GM12878 (cell line): ENCODE results near the gene HS3ST6. TPM values are rescaled to one million over a fixed set of nuclear protein-coding genes. Genes with fewer than 3 reads are reported as not detected.

Experiments
- ATAC-seq: fragments of 200-7000 bp; cut with Tn5 transposase; 3 replicates; pipeline ENCODE4 v1.9.1; 2020; ENCODE audit warnings: mild to moderate bottlenecking, moderate library complexity
- BruUV-seq: library from RNA; stranded (reverse); fragments of 400-500 nt; replicated peaks from 2 replicates; lab custom pipeline; 2021; lab: Mats Ljungman, UMichigan
- CTCF ChIA-PET: fragments of 300-600 bp; sonication (Branson Sonifier 250); formaldehyde crosslinking; extraction: SDS; loops from one replicate; lab custom pipeline; 2021; ENCODE audit warnings: inconsistent platforms; lab: Yijun Ruan, JAX
- POLR2A ChIA-PET: fragments of 350-600 bp; formaldehyde crosslinking; extraction: SDS; loops from one replicate; lab custom pipeline; 2021; ENCODE audit warnings: inconsistent platforms; lab: Charles Lee
- RAD21 ChIA-PET: fragments of 300-600 bp; sonication (Branson Sonifier 250); formaldehyde crosslinking; loops from one replicate; lab custom pipeline; 2023; ENCODE audit warnings: antibody characterized with exemption; ENCODE audit not compliant: unreplicated experiment; lab: Charles Lee
- SMC1A ChIA-PET: fragments of 300-600 bp; sonication (Branson Sonifier 250); formaldehyde crosslinking; loops from one replicate; lab custom pipeline; 2023; ENCODE audit not compliant: unreplicated experiment, uncharacterized antibody; lab: Charles Lee
- DNase-seq: peaks from one replicate; pipeline ENCODE4 v3.0.0-alpha.2; 2011; ENCODE audit warnings: low read depth, low spot score
- FAIRE-seq: peaks from 3 replicates; lab custom pipeline; 2011; peaks lifted over from hg19 to GRCh38; lab: Jason Lieb, UNC
- H2AFZ ChIP-seq: 2 replicates; pipeline ENCODE4 v1.6.0; 2011; ENCODE audit warnings: low read depth, low read length, control low read depth; ENCODE audit not compliant: control insufficient read depth
- H3K27ac ChIP-seq: 2 replicates; pipeline ENCODE4 v1.5.1; 2011; ENCODE audit warnings: control low read depth; ENCODE audit not compliant: control insufficient read depth, insufficient read depth
- H3K27me3 ChIP-seq, 2 experiments: replicated peaks in 1 of 2; 2 replicates each; pipeline versions ENCODE4 v1.6.0 to v1.6.1; 2011; ENCODE audit warnings: low read length in 1 of 2; ENCODE audit not compliant: control insufficient read depth in 2 of 2, insufficient read depth in 2 of 2
- H3K36me3 ChIP-seq, 2 experiments: 2 replicates each; pipeline ENCODE4 v1.5.1; 2011; ENCODE audit warnings: low read length in 1 of 2; ENCODE audit not compliant: control insufficient read depth in 2 of 2, insufficient read depth in 2 of 2
- H3K4me1 ChIP-seq: 2 replicates; pipeline ENCODE4 v1.6.1; 2011; ENCODE audit warnings: mild to moderate bottlenecking, low read length, moderate library complexity, mixed read lengths; ENCODE audit not compliant: control insufficient read depth, insufficient read depth
- H3K4me2 ChIP-seq: 2 replicates; pipeline ENCODE4 v1.6.0; 2011; ENCODE audit warnings: control low read depth; ENCODE audit not compliant: control insufficient read depth, insufficient read depth
- H3K4me3 ChIP-seq: fragments of 200-600 bp; sonication (generic); 2 replicates; pipeline ENCODE4 v1.5.1; 2016
- H3K79me2 ChIP-seq: 2 replicates; pipeline ENCODE4 v1.6.0; 2011; ENCODE audit warnings: low read length; ENCODE audit not compliant: control insufficient read depth, insufficient read depth
- H3K9ac ChIP-seq: 2 replicates; pipeline ENCODE4 v1.8.0; 2011; ENCODE audit warnings: low read length, control low read depth, mixed read lengths; ENCODE audit not compliant: control insufficient read depth, insufficient read depth
- H3K9me3 ChIP-seq: replicated peaks from 3 replicates; pipeline ENCODE4 v1.5.1; 2011; ENCODE audit warnings: mild to moderate bottlenecking, low read length; ENCODE audit not compliant: control insufficient read depth, insufficient read depth
- H4K20me1 ChIP-seq: 2 replicates; pipeline ENCODE4 v1.6.0; 2011; ENCODE audit not compliant: control insufficient read depth, insufficient read depth
- CTCF ChIP-seq, 3 experiments: IDR thresholded peaks in 2 of 3; conservative IDR thresholded peaks in 1 of 3; 2 replicates each; pipeline ENCODE4 v1.5.1; 2011; ENCODE audit warnings: low read depth in 3 of 3, low read length in 3 of 3, mild to moderate bottlenecking in 3 of 3, control low read depth in 2 of 3, moderate library complexity in 2 of 3, inconsistent platforms in 1 of 3, mixed read lengths in 1 of 3; ENCODE audit not compliant: control insufficient read depth in 2 of 3, insufficient read depth in 1 of 3; ENCODE audit errors: extremely low read depth in 1 of 3
- KDM1A ChIP-seq: fragments of 200-600 bp; sonication (generic); IDR thresholded peaks from 2 replicates; pipeline ENCODE4 v1.6.1; 2016; ENCODE audit warnings: borderline replicate concordance
- MEF2A ChIP-seq: IDR thresholded peaks from 2 replicates; pipeline ENCODE4 v1.6.1; 2011; ENCODE audit warnings: low read depth, mild to moderate bottlenecking, low read length, moderate library complexity; ENCODE audit not compliant: insufficient read depth
- MXI1 ChIP-seq: fragments of 150-350 bp; IDR thresholded peaks from 2 replicates; pipeline ENCODE4 v1.6.1; 2011; ENCODE audit warnings: low read depth, mild to moderate bottlenecking, inconsistent platforms, low read length, improper control_type of control experiment
- RB1 ChIP-seq: fragments of 450-650 bp; formaldehyde crosslinking; IDR thresholded peaks from 2 replicates; pipeline ENCODE4 v1.6.1; 2017; ENCODE audit warnings: mild to moderate bottlenecking, borderline replicate concordance
- SP1 ChIP-seq: IDR thresholded peaks from one replicate; pipeline ENCODE4 v1.6.1; 2011; ENCODE audit warnings: low read depth, low read length
- SRF ChIP-seq, 2 experiments: IDR thresholded peaks; 2 replicates each; pipeline ENCODE4 v1.6.1; 2011; ENCODE audit warnings: low read depth in 2 of 2, low read length in 2 of 2, mild to moderate bottlenecking in 1 of 2, moderate library complexity in 1 of 2
- WGBS: methylation state at CpG from one replicate; pipeline ENCODE4 v1.1.6; 2016; ENCODE audit warnings: low lambda C conversion rate; ENCODE audit not compliant: insufficient replicate concordance, insufficient coverage; ENCODE audit errors: missing lambda C conversion rate; 5-methylcytosine and 5-hydroxymethylcytosine counted together
- in situ Hi-C: fragments of 300-500 bp; cut with MboI; formaldehyde crosslinking; loops from 9 replicates; pipeline ENCODE4 v1.14.3; 2018; ENCODE audit warnings: mixed read lengths
- intact Hi-C: fragments of 100-400 bp; cut with micrococcal nuclease; formaldehyde crosslinking; loops from one replicate; pipeline ENCODE4 v1.14.2; 2022; ENCODE audit not compliant: unreplicated experiment
- polyA plus RNA-seq, 11 experiments: library from polyadenylated mRNA; depleted of rRNA in 4 of 11; unstranded in 6 of 11; stranded (reverse) in 5 of 11; fragments of >200 nt; fragmentation: Nextera tagmentation in 4 of 11; fragmentation: Illumina TruSeq in 1 of 11; extraction: Ambion mirVana in 4 of 11; extraction: Trizol in 1 of 11; gene quantifications; 1 replicate in 1 of 11; 2 replicates in 10 of 11; pipeline versions ENCODE4 v1.2.1 to v1.2.3, GENCODE V29; 2011 to 2016; ENCODE audit warnings: inconsistent platforms in 2 of 11, missing spikeins in 2 of 11, low read depth in 1 of 11
- total RNA-seq, 4 experiments: library from RNA; depleted of rRNA in 3 of 4; stranded (reverse); fragments of >200 nt in 3 of 4; fragmentation: Illumina TruSeq in 1 of 4; extraction: Trizol in 1 of 4; gene quantifications; 2 replicates each; pipeline versions ENCODE4 v1.2.1 to v1.2.3, GENCODE V29; 2013 to 2021
- TF ChIP-seq, protein P1 (sequence below): fragments of 450-650 bp; IDR thresholded peaks from 2 replicates; pipeline ENCODE4 v1.6.1; 2017; ENCODE audit warnings: mild to moderate bottlenecking, low read depth, inconsistent platforms; ENCODE audit not compliant: poor library complexity, severe bottlenecking
- TF ChIP-seq, protein P2 (sequence below): IDR thresholded peaks from 2 replicates; pipeline ENCODE4 v1.6.1; 2012; ENCODE audit warnings: mild to moderate bottlenecking, low read depth, low read length

HS3ST6 gene
- total and polyA plus RNA-seq, 10 of the 15 experiments (the other 5 are each of a cell fraction or from before 2014, with no cell fraction given), result not detected

GRCh38 chr16:1917665-1918350 is 407 bp downstream of the HS3ST6 start:
- ChIA-PET SMC1A (no interaction called here), POLR2A (no interaction called here), RAD21 (no interaction called here), CTCF (no interaction called here)
- ATAC-seq, result no peak
- no peak for DNase-seq
- in situ Hi-C loops, result no loop called here
- FAIRE-seq, result no peak
- intact Hi-C loops, result no loop called here
- Histone ChIP-seq H3K9me3 (no peaks in the 10 kb centered on the region), H2AFZ (no peak overlapping the region), H3K79me2 (no peaks in the 10 kb centered on the region), H3K4me2 (no peak overlapping the region), H3K27ac (no peak overlapping the region), H3K27me3 (peaks cover 6 to 7% of the 10 kb centered on the region in 2 experiments; a peak in 3 of 4 replicates), H3K36me3 (no peaks in the 10 kb centered on the region; a peak in 1 of 4 replicates), H3K9ac (no peak overlapping the region), H3K4me3 (no peak overlapping the region), H4K20me1 (no peaks in the 10 kb centered on the region), H3K4me1 (no peaks in the 10 kb centered on the region)
- no TSS peak for BruUV-seq
- WGBS, result 14% methylated on average over 35 of the region's 81 CpGs
- TF ChIP-seq, protein P1, sequence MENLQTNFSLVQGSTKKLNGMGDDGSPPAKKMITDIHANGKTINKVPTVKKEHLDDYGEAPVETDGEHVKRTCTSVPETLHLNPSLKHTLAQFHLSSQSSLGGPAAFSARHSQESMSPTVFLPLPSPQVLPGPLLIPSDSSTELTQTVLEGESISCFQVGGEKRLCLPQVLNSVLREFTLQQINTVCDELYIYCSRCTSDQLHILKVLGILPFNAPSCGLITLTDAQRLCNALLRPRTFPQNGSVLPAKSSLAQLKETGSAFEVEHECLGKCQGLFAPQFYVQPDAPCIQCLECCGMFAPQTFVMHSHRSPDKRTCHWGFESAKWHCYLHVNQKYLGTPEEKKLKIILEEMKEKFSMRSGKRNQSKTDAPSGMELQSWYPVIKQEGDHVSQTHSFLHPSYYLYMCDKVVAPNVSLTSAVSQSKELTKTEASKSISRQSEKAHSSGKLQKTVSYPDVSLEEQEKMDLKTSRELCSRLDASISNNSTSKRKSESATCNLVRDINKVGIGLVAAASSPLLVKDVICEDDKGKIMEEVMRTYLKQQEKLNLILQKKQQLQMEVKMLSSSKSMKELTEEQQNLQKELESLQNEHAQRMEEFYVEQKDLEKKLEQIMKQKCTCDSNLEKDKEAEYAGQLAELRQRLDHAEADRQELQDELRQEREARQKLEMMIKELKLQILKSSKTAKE, result no peak
- TF ChIP-seq SP1 (no peak), MEF2A (no peak), KDM1A (no peak), SRF (IDR thresholded peaks at IDR 0.05; ENCODE audit: low read depth in 2 of 2, low read length in 2 of 2) (no peak), RB1 (no peak), MXI1 (no peak), CTCF (IDR thresholded peaks at IDR 0.05 in 2 of 3, conservative IDR thresholded peaks at IDR 0.05 in 1 of 3; ENCODE audit: control insufficient read depth in 2 of 3, extremely low read depth in 1 of 3, insufficient read depth in 1 of 3, low read depth in 3 of 3, low read length in 3 of 3) (no peak)
- TF ChIP-seq, protein P2, sequence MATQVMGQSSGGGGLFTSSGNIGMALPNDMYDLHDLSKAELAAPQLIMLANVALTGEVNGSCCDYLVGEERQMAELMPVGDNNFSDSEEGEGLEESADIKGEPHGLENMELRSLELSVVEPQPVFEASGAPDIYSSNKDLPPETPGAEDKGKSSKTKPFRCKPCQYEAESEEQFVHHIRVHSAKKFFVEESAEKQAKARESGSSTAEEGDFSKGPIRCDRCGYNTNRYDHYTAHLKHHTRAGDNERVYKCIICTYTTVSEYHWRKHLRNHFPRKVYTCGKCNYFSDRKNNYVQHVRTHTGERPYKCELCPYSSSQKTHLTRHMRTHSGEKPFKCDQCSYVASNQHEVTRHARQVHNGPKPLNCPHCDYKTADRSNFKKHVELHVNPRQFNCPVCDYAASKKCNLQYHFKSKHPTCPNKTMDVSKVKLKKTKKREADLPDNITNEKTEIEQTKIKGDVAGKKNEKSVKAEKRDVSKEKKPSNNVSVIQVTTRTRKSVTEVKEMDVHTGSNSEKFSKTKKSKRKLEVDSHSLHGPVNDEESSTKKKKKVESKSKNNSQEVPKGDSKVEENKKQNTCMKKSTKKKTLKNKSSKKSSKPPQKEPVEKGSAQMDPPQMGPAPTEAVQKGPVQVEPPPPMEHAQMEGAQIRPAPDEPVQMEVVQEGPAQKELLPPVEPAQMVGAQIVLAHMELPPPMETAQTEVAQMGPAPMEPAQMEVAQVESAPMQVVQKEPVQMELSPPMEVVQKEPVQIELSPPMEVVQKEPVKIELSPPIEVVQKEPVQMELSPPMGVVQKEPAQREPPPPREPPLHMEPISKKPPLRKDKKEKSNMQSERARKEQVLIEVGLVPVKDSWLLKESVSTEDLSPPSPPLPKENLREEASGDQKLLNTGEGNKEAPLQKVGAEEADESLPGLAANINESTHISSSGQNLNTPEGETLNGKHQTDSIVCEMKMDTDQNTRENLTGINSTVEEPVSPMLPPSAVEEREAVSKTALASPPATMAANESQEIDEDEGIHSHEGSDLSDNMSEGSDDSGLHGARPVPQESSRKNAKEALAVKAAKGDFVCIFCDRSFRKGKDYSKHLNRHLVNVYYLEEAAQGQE, result no peak
